UCSD-AML1 (cell line): ENCODE data around the gene MRGPRE.
A peak's percentile ranks its signal among the peaks of the same experiment; 100 is the strongest.

Experiments used
- DNase-seq: peaks from one replicate; lab custom pipeline; 2025; ENCODE audit not compliant: unreplicated experiment; lab: John Stamatoyannopoulos, UW

MRGPRE gene

GRCh38 chr11:3197044-3197695 is 35.0 kb downstream of the MRGPRE start:
- no peak for DNase-seq

GRCh38 chr11:3196161-3197043 is 35.8 kb downstream of the MRGPRE start:
- no peak for DNase-seq

- peak; percentile 47 for DNase-seq
Observed at GRCh38 chr11:3195251-3196160, 36.7 kb downstream of the MRGPRE start.

- DNase-seq, result no peak
Observed at GRCh38 chr11:3194016-3194816, 38.0 kb downstream of the MRGPRE start.

- no peak for DNase-seq
Observed at GRCh38 chr11:3193373-3194015, 38.7 kb downstream of the MRGPRE start.

- no peak for DNase-seq
Observed at GRCh38 chr11:3192511-3193372, 39.5 kb downstream of the MRGPRE start.

- no peak for DNase-seq
Observed at GRCh38 chr11:3191586-3192324, 40.5 kb downstream of the MRGPRE start.

GRCh38 chr11:3190600-3190999 is 41.6 kb downstream of the MRGPRE start:
- no peak for DNase-seq

GRCh38 chr11:3189886-3190583 is 42.2 kb downstream of the MRGPRE start:
- DNase-seq, result no peak

- no peak for DNase-seq
Observed at GRCh38 chr11:3189196-3189843, 42.9 kb downstream of the MRGPRE start.

GRCh38 chr11:3188496-3189195 is 43.6 kb downstream of the MRGPRE start:
- DNase-seq, result no peak

GRCh38 chr11:3186166-3186953 is 45.9 kb downstream of the MRGPRE start:
- no peak for DNase-seq

GRCh38 chr11:3184732-3185347 is 47.4 kb downstream of the MRGPRE start:
- no peak for DNase-seq

GRCh38 chr11:3183523-3183922 is 48.7 kb downstream of the MRGPRE start:
- DNase-seq, result no peak

GRCh38 chr11:3182462-3182852 is 49.8 kb downstream of the MRGPRE start:
- DNase-seq, result no peak
